ENCODE data around the gene CD53. TPM values are rescaled to one million over a fixed set of nuclear protein-coding genes. Genes with fewer than 3 reads are reported as not detected.

Gene CD53
- polyA plus RNA-seq, 3 donors, result 826 to 1,222 (median 1,107) TPM

DNA sequence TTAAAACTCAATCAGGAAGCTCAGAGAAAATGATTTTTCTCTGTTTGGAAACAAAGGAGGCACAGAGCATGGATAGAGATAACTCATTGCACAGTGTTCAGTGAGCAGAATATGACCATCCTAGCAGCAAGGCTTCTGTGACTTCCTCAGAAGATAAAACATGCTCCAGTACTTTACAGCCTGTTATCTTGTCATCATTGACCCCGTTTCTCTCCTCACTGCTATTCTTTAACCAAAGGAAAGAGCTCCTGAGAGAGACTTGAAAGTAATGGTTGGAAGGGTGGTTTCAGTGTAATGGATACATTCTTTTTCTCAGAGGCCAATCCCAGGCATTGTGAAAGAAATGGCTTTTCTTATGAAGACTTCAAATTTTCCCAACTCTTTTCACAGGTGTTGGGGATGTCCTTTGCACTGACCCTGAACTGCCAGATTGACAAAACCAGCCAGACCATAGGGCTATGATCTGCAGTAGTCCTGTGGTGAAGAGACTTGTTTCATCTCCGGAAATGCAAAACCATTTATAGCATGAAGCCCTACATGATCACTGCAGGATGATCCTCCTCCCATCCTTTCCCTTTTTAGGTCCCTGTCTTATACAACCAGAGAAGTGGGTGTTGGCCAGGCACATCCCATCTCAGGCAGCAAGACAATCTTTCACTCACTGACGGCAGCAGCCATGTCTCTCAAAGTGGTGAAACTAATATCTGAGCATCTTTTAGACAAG lies 25.9 kb downstream of the CD53 start:
- Mint-ChIP-seq H3K9me3 (peaks cover 0 to 2% (median 0%) of the 10 kb centered on the region in 7 donors), H3K4me1 (peaks cover 2% of the 10 kb centered on the region), H3K4me3 (no peak overlapping the region), H3K36me3 (peaks cover 85 to 95% of the 10 kb centered on the region in 2 donors), H3K27me3 (ENCODE audit: low read depth in 3 of 3) (no peaks in the 10 kb centered on the region), H3K27ac (peak overlapping the region in 1 of 7 donors; percentile 34)
- DNase-seq, result no peak
- TF ChIP-seq, protein P1, sequence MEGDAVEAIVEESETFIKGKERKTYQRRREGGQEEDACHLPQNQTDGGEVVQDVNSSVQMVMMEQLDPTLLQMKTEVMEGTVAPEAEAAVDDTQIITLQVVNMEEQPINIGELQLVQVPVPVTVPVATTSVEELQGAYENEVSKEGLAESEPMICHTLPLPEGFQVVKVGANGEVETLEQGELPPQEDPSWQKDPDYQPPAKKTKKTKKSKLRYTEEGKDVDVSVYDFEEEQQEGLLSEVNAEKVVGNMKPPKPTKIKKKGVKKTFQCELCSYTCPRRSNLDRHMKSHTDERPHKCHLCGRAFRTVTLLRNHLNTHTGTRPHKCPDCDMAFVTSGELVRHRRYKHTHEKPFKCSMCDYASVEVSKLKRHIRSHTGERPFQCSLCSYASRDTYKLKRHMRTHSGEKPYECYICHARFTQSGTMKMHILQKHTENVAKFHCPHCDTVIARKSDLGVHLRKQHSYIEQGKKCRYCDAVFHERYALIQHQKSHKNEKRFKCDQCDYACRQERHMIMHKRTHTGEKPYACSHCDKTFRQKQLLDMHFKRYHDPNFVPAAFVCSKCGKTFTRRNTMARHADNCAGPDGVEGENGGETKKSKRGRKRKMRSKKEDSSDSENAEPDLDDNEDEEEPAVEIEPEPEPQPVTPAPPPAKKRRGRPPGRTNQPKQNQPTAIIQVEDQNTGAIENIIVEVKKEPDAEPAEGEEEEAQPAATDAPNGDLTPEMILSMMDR (IDR thresholded peaks at IDR 0.05), result no peak
- intact Hi-C loops (cut with micrococcal nuclease), result no loop called here
- peaks cover 35% of the 10 kb centered on the region for H3K79me2 ChIP-seq (ENCODE audit: insufficient read depth, low read length)
- no peak overlapping the region for H3K9ac ChIP-seq (ENCODE audit: insufficient read depth, low read length, poor library complexity, severe bottlenecking)
- peaks cover 100% of the 10 kb centered on the region for H4K20me1 ChIP-seq (ENCODE audit: insufficient read depth, low read length)
- H3K27me3 ChIP-seq (ENCODE audit: control insufficient read depth in 2 of 2, insufficient read depth in 2 of 2, low read length in 2 of 2), result no peaks in the 10 kb centered on the region
- H2AFZ ChIP-seq (ENCODE audit: insufficient read depth, low read depth, low read length, poor library complexity, severe bottlenecking), result no peak overlapping the region
- H3K36me3 ChIP-seq (replicated peaks in 1 of 2; ENCODE audit: control insufficient read depth in 1 of 2, insufficient read depth in 2 of 2, low read length in 2 of 2), result peaks cover 72 to 93% of the 10 kb centered on the region in 2 donors
- H3K4me3 ChIP-seq (replicated peaks in 1 of 3; ENCODE audit: low read depth in 2 of 3, low read length in 3 of 3), result no peak overlapping the region
- no peak overlapping the region for H3K27ac ChIP-seq (ENCODE audit: low read depth in 1 of 2, low read length in 2 of 2)
- no peaks in the 10 kb centered on the region for H3K9me3 ChIP-seq (replicated peaks in 1 of 2; ENCODE audit: control insufficient read depth in 1 of 2, insufficient read depth in 1 of 2, low read length in 2 of 2)
- H3K4me1 ChIP-seq (ENCODE audit: control insufficient read depth in 1 of 2, insufficient read depth in 2 of 2, low read length in 2 of 2), result no peaks in the 10 kb centered on the region
- WGBS (ENCODE audit: insufficient coverage), result 100% methylated on average over 1 of the region's 3 CpGs
- H3K4me2 ChIP-seq (replicated peaks; ENCODE audit: extremely low read depth, low read length, poor library complexity, severe bottlenecking), result no peak overlapping the region

DNA sequence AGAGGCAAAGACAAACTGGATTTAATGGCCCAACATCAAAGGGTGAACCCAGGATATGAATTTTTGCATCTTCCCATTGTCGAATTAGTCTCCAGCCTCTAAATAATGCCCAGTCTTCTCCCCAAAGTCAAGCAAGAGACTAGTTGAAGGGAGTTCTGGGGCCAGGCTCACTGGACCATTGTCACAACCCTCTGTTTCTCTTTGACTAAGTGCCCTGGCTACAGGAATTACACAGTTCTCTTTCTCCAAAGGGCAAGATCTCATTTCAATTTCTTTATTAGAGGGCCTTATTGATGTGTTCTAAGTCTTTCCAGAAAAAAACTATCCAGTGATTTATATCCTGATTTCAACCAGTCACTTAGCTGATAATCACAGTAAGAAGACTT lies 26.5 kb downstream of the CD53 start:
- Mint-ChIP-seq H3K27me3 (ENCODE audit: low read depth in 3 of 3) (peaks cover 0 to 1% (median 0%) of the 10 kb centered on the region in 3 donors), H3K27ac (no peak overlapping the region), H3K9me3 (peaks cover 0 to 3% (median 0%) of the 10 kb centered on the region in 7 donors), H3K4me3 (no peak overlapping the region), H3K4me1 (no peaks in the 10 kb centered on the region), H3K36me3 (peaks cover 80 to 90% of the 10 kb centered on the region in 2 donors)
- Histone ChIP-seq H3K4me1 (ENCODE audit: control insufficient read depth in 1 of 2, insufficient read depth in 2 of 2, low read length in 2 of 2) (no peaks in the 10 kb centered on the region), H3K27ac (ENCODE audit: low read depth in 1 of 2, low read length in 2 of 2) (no peak overlapping the region), H3K4me2 (replicated peaks; ENCODE audit: extremely low read depth, low read length, poor library complexity, severe bottlenecking) (no peak overlapping the region), H3K9me3 (replicated peaks in 1 of 2; ENCODE audit: control insufficient read depth in 1 of 2, insufficient read depth in 1 of 2, low read length in 2 of 2) (no peaks in the 10 kb centered on the region), H3K36me3 (replicated peaks in 1 of 2; ENCODE audit: control insufficient read depth in 1 of 2, insufficient read depth in 2 of 2, low read length in 2 of 2) (peaks cover 66 to 87% of the 10 kb centered on the region in 2 donors), H3K27me3 (ENCODE audit: control insufficient read depth in 2 of 2, insufficient read depth in 2 of 2, low read length in 2 of 2) (no peaks in the 10 kb centered on the region), H3K79me2 (ENCODE audit: insufficient read depth, low read length) (peaks cover 30% of the 10 kb centered on the region), H3K9ac (ENCODE audit: insufficient read depth, low read length, poor library complexity, severe bottlenecking) (no peak overlapping the region), H2AFZ (ENCODE audit: insufficient read depth, low read depth, low read length, poor library complexity, severe bottlenecking) (no peak overlapping the region), H4K20me1 (ENCODE audit: insufficient read depth, low read length) (peaks cover 100% of the 10 kb centered on the region), H3K4me3 (replicated peaks in 1 of 3; ENCODE audit: low read depth in 2 of 3, low read length in 3 of 3) (no peak overlapping the region)
- 100% methylated on average over 1 of the region's 1 CpG for WGBS (ENCODE audit: insufficient coverage)
- TF ChIP-seq, protein P1 (IDR thresholded peaks at IDR 0.05), result no peak
- intact Hi-C loops (cut with micrococcal nuclease), result no loop called here
- no peak for DNase-seq
